HCT116 (cell line): ENCODE data around the gene NANOG. TPM values are rescaled to one million over a fixed set of nuclear protein-coding genes. Genes with fewer than 3 reads are reported as not detected.

Experiments
- ATAC-seq: fragments of 200-7000 bp; cut with Tn5 transposase; 2 replicates; pipeline ENCODE4 v1.9.1; 2020; ENCODE audit warnings: mild to moderate bottlenecking, moderate library complexity
- BruUV-seq: library from RNA; stranded (reverse); fragments of 400-500 nt; replicated peaks from 2 replicates; lab custom pipeline; 2021; lab: Mats Ljungman, UMichigan
- CTCF ChIA-PET: fragments of 300-600 bp; sonication (Branson Sonifier 250); formaldehyde crosslinking; loops from one replicate; lab custom pipeline; 2021; ENCODE audit warnings: antibody characterized with exemption; lab: Charles Lee
- POLR2A ChIA-PET: fragments of 300-600, 350-600 bp; sonication (Branson Sonifier 250); formaldehyde crosslinking; loops from one replicate; lab custom pipeline; 2021; ENCODE audit warnings: antibody characterized with exemption; lab: Charles Lee
- RAD21 ChIA-PET, 2 experiments: fragments of 300-600 bp; sonication (Branson Sonifier 250); formaldehyde crosslinking; loops; one replicate each; lab custom pipeline; 2023; ENCODE audit warnings: low total read pairs in 2 of 2; ENCODE audit not compliant: uncharacterized antibody in 2 of 2, unreplicated experiment in 2 of 2, low non-redundant PET in 1 of 2; lab: Charles Lee
- DNase-seq: peaks from one replicate; pipeline ENCODE4 v3.0.0-alpha.2; 2010; ENCODE audit warnings: low read depth, low spot score
- H2AFZ ChIP-seq: fragments of 200-600 bp; shearing (Covaris generic), sonication (generic); 2 replicates; pipeline ENCODE4 v1.6.1; 2017; ENCODE audit warnings: low read depth, mixed run types, mixed read lengths, antibody characterized with exemption, low read length; ENCODE audit not compliant: poor library complexity, severe bottlenecking
- H3K27ac ChIP-seq: 2 replicates; pipeline ENCODE4 v1.5.1; 2012; ENCODE audit warnings: low read depth, low read length
- H3K27me3 ChIP-seq: fragments of 200-600 bp; sonication (generic); 2 replicates; pipeline ENCODE4 v1.6.1; 2016; ENCODE audit warnings: mixed run types, low read length, mixed read lengths; ENCODE audit not compliant: insufficient read depth
- H3K36me3 ChIP-seq, 2 experiments: fragments of 200-500 bp in 1 of 2; fragments of 200-600 bp in 1 of 2; sonication (Bioruptor generic) in 1 of 2; sonication (generic) in 1 of 2; 2 replicates each; pipeline versions ENCODE4 v1.5.1 to v1.6.1; 2014 to 2016; ENCODE audit warnings: low read length in 2 of 2, inconsistent platforms in 1 of 2, mixed read lengths in 1 of 2, mixed run types in 1 of 2; ENCODE audit not compliant: insufficient read depth in 2 of 2, control insufficient read depth in 1 of 2
- H3K4me1 ChIP-seq, 2 experiments: fragments of 200-600 bp in 1 of 2; sonication (generic) in 1 of 2; 2 replicates each; pipeline versions ENCODE4 v1.5.1 to v1.6.1; 2012 to 2017; ENCODE audit warnings: low read length in 2 of 2, inconsistent platforms in 1 of 2, mild to moderate bottlenecking in 1 of 2, mixed read lengths in 1 of 2, mixed run types in 1 of 2, moderate library complexity in 1 of 2; ENCODE audit not compliant: insufficient read depth in 2 of 2, control insufficient read depth in 1 of 2
- H3K4me2 ChIP-seq: fragments of 200-600 bp; sonication (generic); 2 replicates; pipeline ENCODE4 v1.6.1; 2017; ENCODE audit warnings: mixed run types, low read length, mixed read lengths
- H3K4me3 ChIP-seq, 2 experiments: fragments of 200-600 bp in 1 of 2; sonication (generic) in 1 of 2; replicated peaks in 1 of 2; 2 replicates each; pipeline ENCODE4 v1.5.1; 2011 to 2016; ENCODE audit warnings: low read length in 2 of 2, control low read depth in 1 of 2, low read depth in 1 of 2, mild to moderate bottlenecking in 1 of 2, mixed read lengths in 1 of 2, mixed run types in 1 of 2
- H3K79me2 ChIP-seq: fragments of 200-600 bp; sonication (generic); 2 replicates; pipeline ENCODE4 v1.6.1; 2017; ENCODE audit warnings: mild to moderate bottlenecking, mixed run types, low read length, moderate library complexity, mixed read lengths; ENCODE audit not compliant: insufficient read depth
- H3K9ac ChIP-seq: fragments of 200-600 bp; sonication (generic); 2 replicates; pipeline ENCODE4 v1.6.1; 2016; ENCODE audit warnings: low read length, mixed read lengths
- H3K9me2 ChIP-seq: fragments of 200-600 bp; sonication (generic), shearing (Covaris generic); 2 replicates; pipeline ENCODE4 v1.6.1; 2017; ENCODE audit warnings: mixed run types, mild to moderate bottlenecking, moderate library complexity; ENCODE audit not compliant: insufficient read depth
- H3K9me3 ChIP-seq, 2 experiments: fragments of 200-500 bp in 1 of 2; fragments of 200-600 bp in 1 of 2; sonication (Bioruptor generic) in 1 of 2; sonication (generic) in 1 of 2; 2 replicates each; pipeline ENCODE4 v1.6.1; 2014 to 2017; ENCODE audit warnings: low read length in 2 of 2, mixed read lengths in 2 of 2, inconsistent platforms in 1 of 2, low read depth in 1 of 2, mild to moderate bottlenecking in 1 of 2, mixed run types in 1 of 2, moderate library complexity in 1 of 2; ENCODE audit not compliant: control insufficient read depth in 1 of 2, insufficient read depth in 1 of 2
- H4K20me1 ChIP-seq: fragments of 200-600 bp; sonication (generic), shearing (Covaris generic); 2 replicates; pipeline ENCODE4 v1.6.1; 2017; ENCODE audit warnings: mixed run types, mild to moderate bottlenecking, moderate library complexity; ENCODE audit not compliant: insufficient read depth
- CEBPB ChIP-seq: IDR thresholded peaks from 2 replicates; pipeline ENCODE4 v1.6.1; 2012; ENCODE audit warnings: low read depth
- POLR2AphosphoS5 ChIP-seq: IDR thresholded peaks from 2 replicates; pipeline ENCODE4 v1.6.1; 2011; ENCODE audit warnings: mild to moderate bottlenecking, low read depth, low read length, moderate library complexity
- RAD21 ChIP-seq: IDR thresholded peaks from 2 replicates; pipeline ENCODE4 v1.6.1; 2012; ENCODE audit warnings: low read depth, mild to moderate bottlenecking
- TCF7L2 ChIP-seq: IDR thresholded peaks from 2 replicates; pipeline ENCODE4 v1.7.0; 2011; ENCODE audit warnings: borderline replicate concordance, inconsistent platforms; ENCODE audit not compliant: insufficient read depth, insufficient read length; ENCODE audit errors: extremely low read depth
- ZNF274 ChIP-seq: fragments of 200-500 bp; sonication (Bioruptor generic); IDR thresholded peaks from 2 replicates; pipeline ENCODE4 v1.6.1; 2014; ENCODE audit warnings: mild to moderate bottlenecking, low read depth, low read length, inconsistent platforms
- intact Hi-C: fragments of 100-400 bp; cut with micrococcal nuclease; formaldehyde crosslinking; loops from 2 replicates; pipeline ENCODE4 v1.10.0; 2022
- total RNA-seq: library from RNA; stranded (reverse); gene quantifications from one replicate; pipeline ENCODE4 v1.2.1, GENCODE V29; 2021; ENCODE audit not compliant: unreplicated experiment
- TF ChIP-seq, protein P1 (sequence below): IDR thresholded peaks from 2 replicates; pipeline ENCODE4 v1.6.1; 2012; ENCODE audit warnings: low read depth
- TF ChIP-seq, protein P2 (sequence below), 3 experiments: fragments of 200-600 bp in 1 of 3; sonication (generic) in 1 of 3; IDR thresholded peaks in 2 of 3; conservative IDR thresholded peaks in 1 of 3; 2 replicates each; pipeline ENCODE4 v1.5.1; 2012 to 2017; ENCODE audit warnings: low read depth in 2 of 3, low read length in 2 of 3, antibody characterized with exemption in 1 of 3, borderline replicate concordance in 1 of 3, control low read depth in 1 of 3, mild to moderate bottlenecking in 1 of 3, mixed read lengths in 1 of 3, mixed run types in 1 of 3, moderate library complexity in 1 of 3; ENCODE audit not compliant: insufficient read depth in 1 of 3

The NANOG gene
- total RNA-seq, 1 experiment from 2014 or later: 0.22 TPM

DNA sequence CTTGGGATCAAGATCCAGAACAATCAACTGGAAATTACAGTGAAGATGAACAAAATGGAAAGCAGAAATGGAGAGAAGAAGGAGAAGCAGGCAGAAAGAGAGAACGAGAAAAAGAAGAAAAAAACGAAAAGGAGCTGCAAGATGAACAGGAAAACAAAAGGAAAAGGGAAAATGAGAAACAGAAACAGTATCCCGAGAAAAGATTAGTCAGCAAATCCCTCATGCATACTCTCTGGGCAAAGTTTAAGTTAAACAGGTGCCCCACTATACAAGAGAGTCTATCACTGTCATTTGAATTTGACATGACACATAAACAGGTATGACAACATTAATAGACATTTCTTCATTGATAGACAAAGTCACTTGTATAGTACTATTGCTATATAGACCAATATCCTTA, 19.2 kb upstream of the NANOG start:
- no peaks in the 10 kb centered on the region for H3K79me2 ChIP-seq
- no peak overlapping the region for H3K27ac ChIP-seq
- no peak overlapping the region for H2AFZ ChIP-seq
- no peak overlapping the region for H3K4me3 ChIP-seq
- no peak overlapping the region for H3K4me2 ChIP-seq
- DNase-seq: no peak
- intact Hi-C loops: no loop called here
- H4K20me1 ChIP-seq: no peaks in the 10 kb centered on the region
- TF ChIP-seq, protein P1, sequence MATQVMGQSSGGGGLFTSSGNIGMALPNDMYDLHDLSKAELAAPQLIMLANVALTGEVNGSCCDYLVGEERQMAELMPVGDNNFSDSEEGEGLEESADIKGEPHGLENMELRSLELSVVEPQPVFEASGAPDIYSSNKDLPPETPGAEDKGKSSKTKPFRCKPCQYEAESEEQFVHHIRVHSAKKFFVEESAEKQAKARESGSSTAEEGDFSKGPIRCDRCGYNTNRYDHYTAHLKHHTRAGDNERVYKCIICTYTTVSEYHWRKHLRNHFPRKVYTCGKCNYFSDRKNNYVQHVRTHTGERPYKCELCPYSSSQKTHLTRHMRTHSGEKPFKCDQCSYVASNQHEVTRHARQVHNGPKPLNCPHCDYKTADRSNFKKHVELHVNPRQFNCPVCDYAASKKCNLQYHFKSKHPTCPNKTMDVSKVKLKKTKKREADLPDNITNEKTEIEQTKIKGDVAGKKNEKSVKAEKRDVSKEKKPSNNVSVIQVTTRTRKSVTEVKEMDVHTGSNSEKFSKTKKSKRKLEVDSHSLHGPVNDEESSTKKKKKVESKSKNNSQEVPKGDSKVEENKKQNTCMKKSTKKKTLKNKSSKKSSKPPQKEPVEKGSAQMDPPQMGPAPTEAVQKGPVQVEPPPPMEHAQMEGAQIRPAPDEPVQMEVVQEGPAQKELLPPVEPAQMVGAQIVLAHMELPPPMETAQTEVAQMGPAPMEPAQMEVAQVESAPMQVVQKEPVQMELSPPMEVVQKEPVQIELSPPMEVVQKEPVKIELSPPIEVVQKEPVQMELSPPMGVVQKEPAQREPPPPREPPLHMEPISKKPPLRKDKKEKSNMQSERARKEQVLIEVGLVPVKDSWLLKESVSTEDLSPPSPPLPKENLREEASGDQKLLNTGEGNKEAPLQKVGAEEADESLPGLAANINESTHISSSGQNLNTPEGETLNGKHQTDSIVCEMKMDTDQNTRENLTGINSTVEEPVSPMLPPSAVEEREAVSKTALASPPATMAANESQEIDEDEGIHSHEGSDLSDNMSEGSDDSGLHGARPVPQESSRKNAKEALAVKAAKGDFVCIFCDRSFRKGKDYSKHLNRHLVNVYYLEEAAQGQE: no peak
- 0 out of 2 replicates have a peak, but pooled peaks have one; percentile 2 for TF ChIP-seq RAD21
- no peaks in the 10 kb centered on the region for H3K9me3 ChIP-seq
- no TSS peak for BruUV-seq
- ChIA-PET CTCF (no interaction called here), POLR2A (no interaction called here), RAD21 (no interaction called here)
- ATAC-seq: no peak
- H3K36me3 ChIP-seq: no peaks in the 10 kb centered on the region
- H3K4me1 ChIP-seq: no peaks in the 10 kb centered on the region
- H3K9ac ChIP-seq: no peak overlapping the region
- H3K27me3 ChIP-seq: no peaks in the 10 kb centered on the region
- H3K9me2 ChIP-seq: no peaks in the 10 kb centered on the region

DNA sequence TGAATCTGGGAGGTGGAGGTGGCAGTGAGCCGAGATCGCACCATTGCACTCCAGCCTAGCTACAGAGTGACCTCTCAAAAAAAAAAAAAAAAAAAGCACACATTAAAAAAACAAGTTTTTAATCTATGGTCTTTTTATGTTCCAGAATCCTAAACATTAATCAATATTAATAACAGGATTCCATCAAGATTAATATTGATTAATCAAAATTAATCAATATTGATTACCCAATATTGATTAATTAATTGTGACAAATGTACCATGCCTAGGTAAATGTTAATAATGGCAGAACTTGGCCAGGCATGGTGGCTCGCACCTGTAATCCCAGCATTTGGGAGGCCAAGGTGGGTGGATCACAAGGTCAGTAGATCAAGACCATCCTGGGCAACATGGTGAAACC, 7.9 kb upstream of the NANOG start:
- no peaks in the 10 kb centered on the region for H3K4me1 ChIP-seq
- no peaks in the 10 kb centered on the region for H3K79me2 ChIP-seq
- H3K4me3 ChIP-seq: no peak overlapping the region
- H3K27me3 ChIP-seq: no peaks in the 10 kb centered on the region
- no peak overlapping the region for H3K4me2 ChIP-seq
- ATAC-seq: no peak
- no peak overlapping the region for H3K27ac ChIP-seq
- TF ChIP-seq, protein P2, sequence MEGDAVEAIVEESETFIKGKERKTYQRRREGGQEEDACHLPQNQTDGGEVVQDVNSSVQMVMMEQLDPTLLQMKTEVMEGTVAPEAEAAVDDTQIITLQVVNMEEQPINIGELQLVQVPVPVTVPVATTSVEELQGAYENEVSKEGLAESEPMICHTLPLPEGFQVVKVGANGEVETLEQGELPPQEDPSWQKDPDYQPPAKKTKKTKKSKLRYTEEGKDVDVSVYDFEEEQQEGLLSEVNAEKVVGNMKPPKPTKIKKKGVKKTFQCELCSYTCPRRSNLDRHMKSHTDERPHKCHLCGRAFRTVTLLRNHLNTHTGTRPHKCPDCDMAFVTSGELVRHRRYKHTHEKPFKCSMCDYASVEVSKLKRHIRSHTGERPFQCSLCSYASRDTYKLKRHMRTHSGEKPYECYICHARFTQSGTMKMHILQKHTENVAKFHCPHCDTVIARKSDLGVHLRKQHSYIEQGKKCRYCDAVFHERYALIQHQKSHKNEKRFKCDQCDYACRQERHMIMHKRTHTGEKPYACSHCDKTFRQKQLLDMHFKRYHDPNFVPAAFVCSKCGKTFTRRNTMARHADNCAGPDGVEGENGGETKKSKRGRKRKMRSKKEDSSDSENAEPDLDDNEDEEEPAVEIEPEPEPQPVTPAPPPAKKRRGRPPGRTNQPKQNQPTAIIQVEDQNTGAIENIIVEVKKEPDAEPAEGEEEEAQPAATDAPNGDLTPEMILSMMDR (IDR thresholded peaks at IDR 0.05 in 2 of 3, conservative IDR thresholded peaks at IDR 0.05 in 1 of 3; ENCODE audit: borderline replicate concordance in 1 of 3, insufficient read depth in 1 of 3, low read depth in 2 of 3, low read length in 2 of 3): no peak
- no peak for TF ChIP-seq ZNF274
- TF ChIP-seq POLR2AphosphoS5: no peak
- TF ChIP-seq CEBPB: no peak
- TF ChIP-seq TCF7L2: no peak
- ChIA-PET RAD21 (no interaction called here), CTCF (no interaction called here), POLR2A (no interaction called here)
- no peaks in the 10 kb centered on the region for H3K9me3 ChIP-seq
- no peaks in the 10 kb centered on the region for H3K9me2 ChIP-seq
- BruUV-seq: no TSS peak
- H3K36me3 ChIP-seq: no peaks in the 10 kb centered on the region
- no peak for DNase-seq
- no peak overlapping the region for H2AFZ ChIP-seq
- H3K9ac ChIP-seq: no peak overlapping the region
- H4K20me1 ChIP-seq: no peaks in the 10 kb centered on the region
- intact Hi-C loops: no loop called here
